ENCODE data around the gene CAPNS2. TPM values are rescaled to one million over a fixed set of nuclear protein-coding genes. Genes with fewer than 3 reads are reported as not detected.
A peak's percentile ranks its signal among the peaks of the same experiment; 100 is the strongest.

CAPNS2 gene
- total RNA-seq, 1 donor from 2014 or later: not detected

GRCh38 chr16:55539488-55539887 lies 27.0 kb upstream of the CAPNS2 start:
- Mint-ChIP-seq H3K36me3 (ENCODE audit: unreplicated experiment) (no peaks in the 10 kb centered on the region), H3K4me3 (ENCODE audit: unreplicated experiment) (no peak overlapping the region), H3K27me3 (ENCODE audit: unreplicated experiment) (no peaks in the 10 kb centered on the region), H3K9me3 (ENCODE audit: unreplicated experiment) (no peaks in the 10 kb centered on the region), H3K4me1 (ENCODE audit: low read depth, unreplicated experiment) (no peaks in the 10 kb centered on the region), H3K27ac (ENCODE audit: unreplicated experiment) (no peak overlapping the region)
- TF ChIP-seq CTCF (IDR thresholded peaks at IDR 0.05; ENCODE audit: partially characterized antibody, unreplicated experiment): no peak
- no peak for DNase-seq

- no peaks in the 10 kb centered on the region for H3K27me3 Mint-ChIP-seq (ENCODE audit: unreplicated experiment)
- no peak overlapping the region for H3K27ac Mint-ChIP-seq (ENCODE audit: unreplicated experiment)
- no peak overlapping the region for H3K4me3 Mint-ChIP-seq (ENCODE audit: unreplicated experiment)
- no peaks in the 10 kb centered on the region for H3K9me3 Mint-ChIP-seq (ENCODE audit: unreplicated experiment)
- DNase-seq: no peak
- no peak for TF ChIP-seq CTCF (IDR thresholded peaks at IDR 0.05; ENCODE audit: partially characterized antibody, unreplicated experiment)
- no peaks in the 10 kb centered on the region for H3K4me1 Mint-ChIP-seq (ENCODE audit: low read depth, unreplicated experiment)
- no peaks in the 10 kb centered on the region for H3K36me3 Mint-ChIP-seq (ENCODE audit: unreplicated experiment)
Observed at GRCh38 chr16:55540221-55540620, 26.3 kb upstream of the CAPNS2 start.

- Mint-ChIP-seq H3K27me3 (ENCODE audit: unreplicated experiment) (no peaks in the 10 kb centered on the region), H3K36me3 (ENCODE audit: unreplicated experiment) (no peaks in the 10 kb centered on the region), H3K9me3 (ENCODE audit: unreplicated experiment) (no peaks in the 10 kb centered on the region), H3K27ac (ENCODE audit: unreplicated experiment) (no peak overlapping the region), H3K4me3 (ENCODE audit: unreplicated experiment) (no peak overlapping the region), H3K4me1 (ENCODE audit: low read depth, unreplicated experiment) (no peaks in the 10 kb centered on the region)
- no peak for DNase-seq
- TF ChIP-seq CTCF (IDR thresholded peaks at IDR 0.05; ENCODE audit: partially characterized antibody, unreplicated experiment): no peak
Observed at GRCh38 chr16:55542459-55543082, 23.9 kb upstream of the CAPNS2 start.

- peak; percentile 16 for TF ChIP-seq CTCF (IDR thresholded peaks at IDR 0.05; ENCODE audit: partially characterized antibody, unreplicated experiment)
- no peak overlapping the region for H3K4me3 Mint-ChIP-seq (ENCODE audit: unreplicated experiment)
- no peaks in the 10 kb centered on the region for H3K9me3 Mint-ChIP-seq (ENCODE audit: unreplicated experiment)
- DNase-seq: no peak
- H3K4me1 Mint-ChIP-seq (ENCODE audit: low read depth, unreplicated experiment): no peaks in the 10 kb centered on the region
- no peaks in the 10 kb centered on the region for H3K27me3 Mint-ChIP-seq (ENCODE audit: unreplicated experiment)
- no peaks in the 10 kb centered on the region for H3K36me3 Mint-ChIP-seq (ENCODE audit: unreplicated experiment)
- no peak overlapping the region for H3K27ac Mint-ChIP-seq (ENCODE audit: unreplicated experiment)
Observed at GRCh38 chr16:55543472-55543871, 23.0 kb upstream of the CAPNS2 start.

- H3K4me3 Mint-ChIP-seq (ENCODE audit: unreplicated experiment): no peak overlapping the region
Observed at GRCh38 chr16:55552621-55553020, 13.9 kb upstream of the CAPNS2 start.

More at GRCh38 chr16:55552621-55553020, 13.9 kb upstream of the CAPNS2 start:
- H3K27me3 Mint-ChIP-seq (ENCODE audit: unreplicated experiment): no peaks in the 10 kb centered on the region
- no peak for DNase-seq
- H3K36me3 Mint-ChIP-seq (ENCODE audit: unreplicated experiment): peaks cover 7% of the 10 kb centered on the region
- H3K4me1 Mint-ChIP-seq (ENCODE audit: low read depth, unreplicated experiment): no peaks in the 10 kb centered on the region
- peaks cover 2% of the 10 kb centered on the region for H3K9me3 Mint-ChIP-seq (ENCODE audit: unreplicated experiment)
- no peak overlapping the region for H3K27ac Mint-ChIP-seq (ENCODE audit: unreplicated experiment)
- no peak for TF ChIP-seq CTCF (IDR thresholded peaks at IDR 0.05; ENCODE audit: partially characterized antibody, unreplicated experiment)

Measured in glutamatergic neuron (in vitro differentiated cells).